ENCODE results near the gene EID2B. TPM values are rescaled to one million over a fixed set of nuclear protein-coding genes. Genes with fewer than 3 reads are reported as not detected.

EID2B gene
- total and polyA plus RNA-seq, 10 of the 15 experiments (the other 5 are each of a cell fraction or from before 2014, with no cell fraction given) = 2.9 to 10.1 (median 5.0) TPM

- no peaks in the 10 kb centered on the region for H3K4me1 ChIP-seq (ENCODE audit: control insufficient read depth, insufficient read depth, low read length)
- POLR2A ChIA-PET = no interaction called here
- BruUV-seq (replicated peaks) = no TSS peak
- intact Hi-C loops (cut with micrococcal nuclease; ENCODE audit: unreplicated experiment) (no loop called here), in situ Hi-C loops (cut with MboI) (no loop called here)
- SMC1A ChIA-PET (ENCODE audit: uncharacterized antibody, unreplicated experiment) = interaction anchor here (1.0 kb wide), 1 partner anchor 15 kb away, joined by 3 read pairs; no protein-coding TSS in a partner anchor
- WGBS (ENCODE audit: insufficient coverage, insufficient replicate concordance, low lambda C conversion rate, missing lambda C conversion rate) = 97% methylated on average over 10 of the region's 10 CpGs
- no peak overlapping the region for H3K4me2 ChIP-seq (ENCODE audit: control insufficient read depth, insufficient read depth)
- TF ChIP-seq, protein P1, sequence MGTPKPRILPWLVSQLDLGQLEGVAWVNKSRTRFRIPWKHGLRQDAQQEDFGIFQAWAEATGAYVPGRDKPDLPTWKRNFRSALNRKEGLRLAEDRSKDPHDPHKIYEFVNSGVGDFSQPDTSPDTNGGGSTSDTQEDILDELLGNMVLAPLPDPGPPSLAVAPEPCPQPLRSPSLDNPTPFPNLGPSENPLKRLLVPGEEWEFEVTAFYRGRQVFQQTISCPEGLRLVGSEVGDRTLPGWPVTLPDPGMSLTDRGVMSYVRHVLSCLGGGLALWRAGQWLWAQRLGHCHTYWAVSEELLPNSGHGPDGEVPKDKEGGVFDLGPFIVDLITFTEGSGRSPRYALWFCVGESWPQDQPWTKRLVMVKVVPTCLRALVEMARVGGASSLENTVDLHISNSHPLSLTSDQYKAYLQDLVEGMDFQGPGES (IDR thresholded peaks at IDR 0.05) = no peak
- TF ChIP-seq POLR2A (IDR thresholded peaks at IDR 0.05; ENCODE audit: low read depth, low read length) = no peak
- no peak for TF ChIP-seq USF2 (IDR thresholded peaks at IDR 0.05; ENCODE audit: borderline replicate concordance, low read depth, low read length)
- no peak for TF ChIP-seq IKZF1 (conservative IDR thresholded peaks at IDR 0.05)
- no peak for TF ChIP-seq ZBED1 (IDR thresholded peaks at IDR 0.05; ENCODE audit: borderline replicate concordance)
- no peak for TF ChIP-seq MAX (IDR thresholded peaks at IDR 0.05; ENCODE audit: low read depth, low read length)
- TF ChIP-seq CBFB (IDR thresholded peaks at IDR 0.05; ENCODE audit: low read depth) = no peak
- no peak for TF ChIP-seq ZSCAN29 (IDR thresholded peaks at IDR 0.05)
- TF ChIP-seq NBN (IDR thresholded peaks at IDR 0.05) = no peak
- TF ChIP-seq, protein P2, sequence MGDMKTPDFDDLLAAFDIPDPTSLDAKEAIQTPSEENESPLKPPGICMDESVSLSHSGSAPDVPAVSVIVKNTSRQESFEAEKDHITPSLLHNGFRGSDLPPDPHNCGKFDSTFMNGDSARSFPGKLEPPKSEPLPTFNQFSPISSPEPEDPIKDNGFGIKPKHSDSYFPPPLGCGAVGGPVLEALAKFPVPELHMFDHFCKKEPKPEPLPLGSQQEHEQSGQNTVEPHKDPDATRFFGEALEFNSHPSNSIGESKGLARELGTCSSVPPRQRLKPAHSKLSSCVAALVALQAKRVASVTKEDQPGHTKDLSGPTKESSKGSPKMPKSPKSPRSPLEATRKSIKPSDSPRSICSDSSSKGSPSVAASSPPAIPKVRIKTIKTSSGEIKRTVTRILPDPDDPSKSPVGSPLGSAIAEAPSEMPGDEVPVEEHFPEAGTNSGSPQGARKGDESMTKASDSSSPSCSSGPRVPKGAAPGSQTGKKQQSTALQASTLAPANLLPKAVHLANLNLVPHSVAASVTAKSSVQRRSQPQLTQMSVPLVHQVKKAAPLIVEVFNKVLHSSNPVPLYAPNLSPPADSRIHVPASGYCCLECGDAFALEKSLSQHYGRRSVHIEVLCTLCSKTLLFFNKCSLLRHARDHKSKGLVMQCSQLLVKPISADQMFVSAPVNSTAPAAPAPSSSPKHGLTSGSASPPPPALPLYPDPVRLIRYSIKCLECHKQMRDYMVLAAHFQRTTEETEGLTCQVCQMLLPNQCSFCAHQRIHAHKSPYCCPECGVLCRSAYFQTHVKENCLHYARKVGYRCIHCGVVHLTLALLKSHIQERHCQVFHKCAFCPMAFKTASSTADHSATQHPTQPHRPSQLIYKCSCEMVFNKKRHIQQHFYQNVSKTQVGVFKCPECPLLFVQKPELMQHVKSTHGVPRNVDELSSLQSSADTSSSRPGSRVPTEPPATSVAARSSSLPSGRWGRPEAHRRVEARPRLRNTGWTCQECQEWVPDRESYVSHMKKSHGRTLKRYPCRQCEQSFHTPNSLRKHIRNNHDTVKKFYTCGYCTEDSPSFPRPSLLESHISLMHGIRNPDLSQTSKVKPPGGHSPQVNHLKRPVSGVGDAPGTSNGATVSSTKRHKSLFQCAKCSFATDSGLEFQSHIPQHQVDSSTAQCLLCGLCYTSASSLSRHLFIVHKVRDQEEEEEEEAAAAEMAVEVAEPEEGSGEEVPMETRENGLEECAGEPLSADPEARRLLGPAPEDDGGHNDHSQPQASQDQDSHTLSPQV (IDR thresholded peaks at IDR 0.05) = no peak
- TF ChIP-seq, protein P3, sequence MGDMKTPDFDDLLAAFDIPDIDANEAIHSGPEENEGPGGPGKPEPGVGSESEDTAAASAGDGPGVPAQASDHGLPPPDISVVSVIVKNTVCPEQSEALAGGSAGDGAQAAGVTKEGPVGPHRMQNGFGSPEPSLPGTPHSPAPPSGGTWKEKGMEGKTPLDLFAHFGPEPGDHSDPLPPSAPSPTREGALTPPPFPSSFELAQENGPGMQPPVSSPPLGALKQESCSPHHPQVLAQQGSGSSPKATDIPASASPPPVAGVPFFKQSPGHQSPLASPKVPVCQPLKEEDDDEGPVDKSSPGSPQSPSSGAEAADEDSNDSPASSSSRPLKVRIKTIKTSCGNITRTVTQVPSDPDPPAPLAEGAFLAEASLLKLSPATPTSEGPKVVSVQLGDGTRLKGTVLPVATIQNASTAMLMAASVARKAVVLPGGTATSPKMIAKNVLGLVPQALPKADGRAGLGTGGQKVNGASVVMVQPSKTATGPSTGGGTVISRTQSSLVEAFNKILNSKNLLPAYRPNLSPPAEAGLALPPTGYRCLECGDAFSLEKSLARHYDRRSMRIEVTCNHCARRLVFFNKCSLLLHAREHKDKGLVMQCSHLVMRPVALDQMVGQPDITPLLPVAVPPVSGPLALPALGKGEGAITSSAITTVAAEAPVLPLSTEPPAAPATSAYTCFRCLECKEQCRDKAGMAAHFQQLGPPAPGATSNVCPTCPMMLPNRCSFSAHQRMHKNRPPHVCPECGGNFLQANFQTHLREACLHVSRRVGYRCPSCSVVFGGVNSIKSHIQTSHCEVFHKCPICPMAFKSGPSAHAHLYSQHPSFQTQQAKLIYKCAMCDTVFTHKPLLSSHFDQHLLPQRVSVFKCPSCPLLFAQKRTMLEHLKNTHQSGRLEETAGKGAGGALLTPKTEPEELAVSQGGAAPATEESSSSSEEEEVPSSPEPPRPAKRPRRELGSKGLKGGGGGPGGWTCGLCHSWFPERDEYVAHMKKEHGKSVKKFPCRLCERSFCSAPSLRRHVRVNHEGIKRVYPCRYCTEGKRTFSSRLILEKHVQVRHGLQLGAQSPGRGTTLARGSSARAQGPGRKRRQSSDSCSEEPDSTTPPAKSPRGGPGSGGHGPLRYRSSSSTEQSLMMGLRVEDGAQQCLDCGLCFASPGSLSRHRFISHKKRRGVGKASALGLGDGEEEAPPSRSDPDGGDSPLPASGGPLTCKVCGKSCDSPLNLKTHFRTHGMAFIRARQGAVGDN (IDR thresholded peaks at IDR 0.05) = no peak
- no peak for TF ChIP-seq EED (IDR thresholded peaks at IDR 0.05; ENCODE audit: low read depth)
- no peak for TF ChIP-seq TCF12 (IDR thresholded peaks at IDR 0.05; ENCODE audit: low read depth, low read length)
- TF ChIP-seq IKZF2 (IDR thresholded peaks at IDR 0.05) = no peak
- no peak for TF ChIP-seq EP300 (IDR thresholded peaks at IDR 0.05; ENCODE audit: borderline replicate concordance in 1 of 2, control insufficient read depth in 1 of 2, low read depth in 2 of 2, low read length in 2 of 2)
- TF ChIP-seq NR2F1 (conservative IDR thresholded peaks at IDR 0.05) = no peak
- H3K79me2 ChIP-seq (ENCODE audit: control insufficient read depth, insufficient read depth, low read length) = no peaks in the 10 kb centered on the region
- ATAC-seq (no peak), FAIRE-seq (no peak), DNase-seq (ENCODE audit: low read depth, low spot score) (no peak)
- CTCF ChIA-PET = no interaction called here
- no peaks in the 10 kb centered on the region for H3K27me3 ChIP-seq (replicated peaks in 1 of 2; ENCODE audit: control insufficient read depth in 2 of 2, insufficient read depth in 2 of 2, low read length in 1 of 2)
- H2AFZ ChIP-seq (ENCODE audit: control insufficient read depth, low read depth, low read length) = no peak overlapping the region
- H3K4me3 ChIP-seq = no peak overlapping the region
- no peak overlapping the region for H3K27ac ChIP-seq (ENCODE audit: control insufficient read depth, insufficient read depth)
- no peak overlapping the region for H3K9ac ChIP-seq (ENCODE audit: control insufficient read depth, insufficient read depth, low read length)
- no peaks in the 10 kb centered on the region for H3K9me3 ChIP-seq (replicated peaks; ENCODE audit: control insufficient read depth, insufficient read depth, low read length)
- H3K36me3 ChIP-seq (ENCODE audit: control insufficient read depth in 2 of 2, insufficient read depth in 2 of 2, low read length in 1 of 2) = peaks cover 19 to 24% of the 10 kb centered on the region in 2 experiments; a peak in 3 of 4 replicates
- no peaks in the 10 kb centered on the region for H4K20me1 ChIP-seq (ENCODE audit: control insufficient read depth, insufficient read depth)
- RAD21 ChIA-PET (ENCODE audit: unreplicated experiment) = no interaction called here
These were observed 42.9 kb downstream of the EID2B start for GRCh38 chr19:39489756-39490155.
